IMR-90 (cell line): ENCODE data around the gene WAC. TPM values are rescaled to one million over a fixed set of nuclear protein-coding genes. Genes with fewer than 3 reads are reported as not detected.

Experiments used
- ATAC-seq: fragments of 200-7000 bp; cut with Tn5 transposase; 2 replicates; pipeline ENCODE4 v1.9.1; 2020; ENCODE audit warnings: low read depth, mild to moderate bottlenecking, moderate library complexity
- BruUV-seq: library from RNA; stranded (reverse); fragments of 400-500 nt; replicated peaks from 2 replicates; lab custom pipeline; 2021; lab: Mats Ljungman, UMichigan
- CTCF ChIA-PET: fragments of 300-600 bp; formaldehyde crosslinking; extraction: SDS; loops from one replicate; lab custom pipeline; 2021; ENCODE audit warnings: antibody characterized with exemption; lab: Yijun Ruan, JAX
- POLR2A ChIA-PET: fragments of 300-600 bp; sonication (Branson Sonifier 250); formaldehyde crosslinking; loops from one replicate; lab custom pipeline; 2022; ENCODE audit warnings: antibody characterized with exemption; ENCODE audit not compliant: unreplicated experiment; lab: Charles Lee
- DNase-seq: peaks from one replicate; pipeline ENCODE4 v3.0.0; 2013
- H2AFZ ChIP-seq: replicated peaks from 2 replicates; pipeline ENCODE3; 2013; ENCODE audit warnings: low read length, mild to moderate bottlenecking; ENCODE audit not compliant: poor library complexity
- H2AK5ac ChIP-seq: 2 replicates; pipeline ENCODE4 v1.6.1; 2013; ENCODE audit warnings: low read depth, low read length, inconsistent platforms
- H2AK9ac ChIP-seq: replicated peaks from 2 replicates; pipeline ENCODE3; 2013; ENCODE audit warnings: mild to moderate bottlenecking, low read depth, low read length, moderate library complexity; ENCODE audit not compliant: poor library complexity
- H2BK120ac ChIP-seq: 2 replicates; pipeline ENCODE4 v1.6.1; 2013; ENCODE audit warnings: low read depth, low read length, inconsistent platforms
- H2BK15ac ChIP-seq: 3 replicates; pipeline ENCODE4 v1.6.1; 2013; ENCODE audit warnings: low read depth, low read length, inconsistent platforms
- H2BK20ac ChIP-seq: 2 replicates; pipeline ENCODE4 v1.6.1; 2013; ENCODE audit warnings: low read depth, mild to moderate bottlenecking, inconsistent platforms, low read length, moderate library complexity
- H2BK5ac ChIP-seq: 2 replicates; pipeline ENCODE4 v1.6.1; 2013; ENCODE audit warnings: mild to moderate bottlenecking, low read depth, low read length, inconsistent platforms; ENCODE audit not compliant: poor library complexity, severe bottlenecking
- H3K14ac ChIP-seq: replicated peaks from 2 replicates; pipeline ENCODE4 v1.6.1; 2013; ENCODE audit warnings: low read depth, low read length, inconsistent platforms
- H3K18ac ChIP-seq: 2 replicates; pipeline ENCODE4 v1.6.1; 2013; ENCODE audit warnings: low read depth, low read length, control low read depth
- H3K23ac ChIP-seq: 2 replicates; pipeline ENCODE4 v1.6.1; 2013; ENCODE audit warnings: low read depth, low read length, inconsistent platforms
- H3K27ac ChIP-seq: 2 replicates; pipeline ENCODE4 v1.5.1; 2013; ENCODE audit warnings: mild to moderate bottlenecking, control low read depth, low read length; ENCODE audit not compliant: insufficient read depth
- H3K27me3 ChIP-seq: 2 replicates; pipeline ENCODE4 v1.6.1; 2013; ENCODE audit warnings: low read length; ENCODE audit not compliant: control insufficient read depth, insufficient read depth
- H3K36me3 ChIP-seq: 2 replicates; pipeline ENCODE4 v1.6.1; 2013; ENCODE audit warnings: low read length, mixed read lengths; ENCODE audit not compliant: control insufficient read depth, insufficient read depth
- H3K4ac ChIP-seq: 2 replicates; pipeline ENCODE4 v1.6.1; 2013; ENCODE audit warnings: low read depth, low read length, inconsistent platforms
- H3K4me1 ChIP-seq: 2 replicates; pipeline ENCODE4 v1.6.1; 2013; ENCODE audit warnings: low read length, mixed read lengths; ENCODE audit not compliant: control insufficient read depth, insufficient read depth
- H3K4me2 ChIP-seq: 2 replicates; pipeline ENCODE4 v1.6.1; 2013; ENCODE audit warnings: low read depth, mild to moderate bottlenecking, control low read depth, low read length, moderate library complexity
- H3K4me3 ChIP-seq: 2 replicates; pipeline ENCODE4 v1.5.1; 2013; ENCODE audit warnings: low read depth, mild to moderate bottlenecking, control low read depth, low read length, moderate library complexity; ENCODE audit not compliant: insufficient read depth
- H3K56ac ChIP-seq: 2 replicates; pipeline ENCODE4 v1.6.1; 2013; ENCODE audit warnings: low read length, inconsistent platforms; ENCODE audit not compliant: insufficient read depth; ENCODE audit errors: extremely low read depth
- H3K79me1 ChIP-seq, 2 experiments: 2 replicates each; pipeline ENCODE4 v1.6.1; 2013; ENCODE audit warnings: low read length in 2 of 2, inconsistent platforms in 1 of 2, low read depth in 1 of 2
- H3K9ac ChIP-seq: 2 replicates; pipeline ENCODE4 v1.6.1; 2013; ENCODE audit warnings: low read depth, low read length, control low read depth
- H3K9me1 ChIP-seq: 2 replicates; pipeline ENCODE4 v1.6.1; 2013; ENCODE audit warnings: low read length, inconsistent platforms; ENCODE audit not compliant: insufficient read depth
- H3K9me3 ChIP-seq: 2 replicates; pipeline ENCODE4 v1.6.1; 2013; ENCODE audit warnings: low read length; ENCODE audit not compliant: control insufficient read depth, insufficient read depth
- H4K20me1 ChIP-seq: 2 replicates; pipeline ENCODE4 v1.6.1; 2013; ENCODE audit warnings: low read length, inconsistent platforms; ENCODE audit not compliant: insufficient read depth
- H4K5ac ChIP-seq: 2 replicates; pipeline ENCODE4 v1.6.1; 2013; ENCODE audit warnings: mild to moderate bottlenecking, low read depth, low read length, control low read depth
- H4K8ac ChIP-seq, 2 experiments: 2 replicates each; pipeline ENCODE4 v1.6.1; 2013; ENCODE audit warnings: low read depth in 2 of 2, low read length in 2 of 2, control low read depth in 1 of 2, inconsistent platforms in 1 of 2
- H4K91ac ChIP-seq: 2 replicates; pipeline ENCODE4 v1.6.1; 2013; ENCODE audit warnings: low read depth, low read length, inconsistent platforms; ENCODE audit not compliant: insufficient read depth
- MAZ ChIP-seq: IDR thresholded peaks from 2 replicates; pipeline ENCODE4 v1.6.1; 2012; ENCODE audit warnings: low read depth, mild to moderate bottlenecking, low read length, improper control_type of control experiment, moderate library complexity, borderline replicate concordance
- RCOR1 ChIP-seq: IDR thresholded peaks from 2 replicates; pipeline ENCODE4 v1.6.1; 2012; ENCODE audit warnings: mild to moderate bottlenecking, low read length, improper control_type of control experiment; ENCODE audit not compliant: insufficient replicate concordance
- WGBS, 2 experiments: methylation state at CpG; one replicate each; pipeline versions ENCODE4 v1.1.5 to v1.1.7; 2013; ENCODE audit warnings: missing lambda C conversion rate in 2 of 2; ENCODE audit not compliant: insufficient read length in 1 of 2; ENCODE audit errors: extremely low coverage in 2 of 2; 5-methylcytosine and 5-hydroxymethylcytosine counted together
- dilution Hi-C: fragments of 300-500 bp; cut with HindIII; formaldehyde crosslinking; loops from one replicate; pipeline ENCODE4 v1.14.3; 2018; ENCODE audit warnings: low sequenced_read_pairs; ENCODE audit not compliant: unreplicated experiment
- in situ Hi-C: fragments of 300-500 bp; cut with MboI; formaldehyde crosslinking; loops from 3 replicates; pipeline ENCODE4 v1.14.3; 2019; ENCODE audit warnings: low sequenced_read_pairs, inconsistent platforms, mixed read lengths
- intact Hi-C: fragments of 100-400 bp; cut with micrococcal nuclease; formaldehyde crosslinking; loops from 2 replicates; pipeline ENCODE4 v1.10.0; 2022
- polyA plus RNA-seq, 3 experiments: library from polyadenylated mRNA; depleted of rRNA; stranded (reverse); fragments of >200 nt; gene quantifications; 2 replicates each; pipeline ENCODE4 v1.2.3, GENCODE V29; 2012; ENCODE audit warnings: low replicate concordance in 1 of 3
- total RNA-seq: library from RNA; depleted of rRNA; stranded (reverse); fragments of >200 nt; gene quantifications from 2 replicates; pipeline ENCODE4 v1.2.3, GENCODE V29; 2012

The WAC gene
- total and polyA plus RNA-seq, 2 of the 4 experiments (the other 2 are of a cell fraction) = 39.6 to 52.2 TPM

GRCh38 chr10:28668363-28669226 is 135.7 kb downstream of the WAC start:
- ATAC-seq = peak; percentile 85
- H3K27me3 ChIP-seq = peaks cover 64% of the 10 kb centered on the region

More at GRCh38 chr10:28668363-28669226, 135.7 kb downstream of the WAC start:
- BruUV-seq = no TSS peak
- dilution Hi-C loops (no loop called here), in situ Hi-C loops (loop anchor here (5.0 kb wide), 1 partner anchor 634 kb away; no protein-coding TSS in a partner anchor), intact Hi-C loops (no loop called here)
- no peak overlapping the region for H4K5ac ChIP-seq
- no peak overlapping the region for H3K18ac ChIP-seq
- H2AK5ac ChIP-seq = 0 out of 2 replicates have a peak overlapping the region, but pooled peaks have one; percentile 1
- H2BK20ac ChIP-seq = peak overlapping the region; percentile 42; the same call in 1 of the 2 replicates
- peaks cover 2% of the 10 kb centered on the region; the same call in 1 of the 2 replicates for H3K4me1 ChIP-seq
- peak overlapping the region; percentile 90 for H3K4me2 ChIP-seq
- H3K56ac ChIP-seq = no peak overlapping the region
- no peaks in the 10 kb centered on the region for H3K79me1 ChIP-seq
- no peak overlapping the region for H2BK5ac ChIP-seq
- WGBS, 2 experiments = 1% methylated on average over 22 of the region's 59 CpGs; no CpG with 5 or more reads in 1 of the 2 experiments
- H2AFZ ChIP-seq = peak overlapping the region; percentile 84
- peak overlapping the region; percentile 46 for H3K4me3 ChIP-seq
- H2AK9ac ChIP-seq = no peak overlapping the region
- H4K91ac ChIP-seq = no peak overlapping the region
- no peak overlapping the region; a peak in 1 of 4 replicates for H4K8ac ChIP-seq
- H3K4ac ChIP-seq = peak overlapping the region; percentile 51; the same call in 1 of the 2 replicates
- no peak overlapping the region; the same call in 1 of the 2 replicates for H3K14ac ChIP-seq
- peak overlapping the region; percentile 29; the same call in 1 of the 2 replicates for H3K9ac ChIP-seq
- H3K23ac ChIP-seq = peak overlapping the region; percentile 81
- H2BK15ac ChIP-seq = no peak overlapping the region; the same call in 2 of the 3 replicates
- TF ChIP-seq RCOR1 = no peak
- peak; percentile 41; the same call in 1 of the 2 replicates for TF ChIP-seq MAZ
- H2BK120ac ChIP-seq = peak overlapping the region; percentile 56
- POLR2A ChIA-PET = no interaction called here
- H3K27ac ChIP-seq = no peak overlapping the region
- no peaks in the 10 kb centered on the region for H3K9me3 ChIP-seq
- H3K9me1 ChIP-seq = no peaks in the 10 kb centered on the region
- H4K20me1 ChIP-seq = no peaks in the 10 kb centered on the region
- no peak for DNase-seq
- H3K36me3 ChIP-seq = no peaks in the 10 kb centered on the region
- CTCF ChIA-PET = no interaction called here
